Right lobe of liver (tissue), 4 donors: Measurements from ENCODE around the gene SLC8A2.

Experiments used
- POLR2A ChIP-seq: fragments of 450-650 bp; IDR thresholded peaks from one replicate; pipeline ENCODE4 v1.6.1; 2017; ENCODE audit warnings: antibody characterized with exemption, mild to moderate bottlenecking
- TF ChIP-seq, protein P1 (sequence below), 4 donors: fragments of 200-600 bp in 3 of 4; fragments of 450-650 bp in 1 of 4; IDR thresholded peaks; one replicate each; pipeline versions ENCODE4 v1.5.1 to v1.8.0; 2016 to 2022; ENCODE audit warnings: antibody characterized with exemption in 4 of 4, mild to moderate bottlenecking in 2 of 4
- donor health status: DM: no; HTN: no; CAD: no.
- donor health status: DM: no; HTN: no; CAD: no.
- donor health status: DM: no; HTN: yes; CAD: no.

DNA sequence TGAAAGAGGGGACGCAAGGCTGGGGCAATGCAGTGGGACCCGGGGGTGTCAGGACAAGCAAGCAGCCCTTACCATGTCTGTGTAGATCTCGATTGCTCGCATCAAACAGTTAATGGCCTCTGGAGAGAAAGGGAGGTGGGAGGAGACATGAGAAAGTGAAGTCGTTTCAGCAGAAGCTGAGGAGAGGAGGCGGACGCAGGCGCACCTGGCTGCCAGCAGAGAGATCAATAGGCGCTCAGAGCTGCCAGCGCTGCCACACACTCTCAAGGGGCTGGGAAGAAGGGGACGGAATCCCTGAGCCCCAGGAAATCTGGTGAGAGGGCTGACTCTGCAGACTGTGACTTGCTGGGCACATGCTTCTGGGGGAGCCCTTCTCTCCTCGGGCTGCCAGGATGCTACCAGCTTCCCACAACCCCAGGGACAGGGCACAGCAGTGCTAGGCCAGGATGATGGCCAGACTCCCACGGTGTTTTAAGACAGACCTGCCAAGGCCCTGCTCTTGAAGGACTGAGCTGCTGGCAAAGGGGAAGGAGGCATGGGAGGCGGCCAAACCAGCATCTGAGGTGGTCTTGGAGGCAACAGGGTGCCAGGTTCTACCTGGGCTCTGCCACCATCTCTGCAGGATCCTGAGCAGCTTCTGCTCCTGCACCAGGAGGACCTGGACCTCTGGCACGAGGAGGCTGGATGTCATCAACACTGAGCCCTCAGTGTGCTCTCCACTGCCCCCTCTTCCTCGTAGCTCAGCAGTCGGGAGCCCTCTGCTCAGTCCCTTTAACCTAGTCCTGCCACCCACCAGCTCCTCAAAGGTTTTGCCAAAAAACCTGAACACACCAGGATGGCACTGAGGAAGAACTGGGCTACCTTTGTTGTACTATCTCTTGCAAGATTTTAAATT, 24.0 kb upstream of the SLC8A2 start:
- no peak for TF ChIP-seq POLR2A
- TF ChIP-seq, protein P1, sequence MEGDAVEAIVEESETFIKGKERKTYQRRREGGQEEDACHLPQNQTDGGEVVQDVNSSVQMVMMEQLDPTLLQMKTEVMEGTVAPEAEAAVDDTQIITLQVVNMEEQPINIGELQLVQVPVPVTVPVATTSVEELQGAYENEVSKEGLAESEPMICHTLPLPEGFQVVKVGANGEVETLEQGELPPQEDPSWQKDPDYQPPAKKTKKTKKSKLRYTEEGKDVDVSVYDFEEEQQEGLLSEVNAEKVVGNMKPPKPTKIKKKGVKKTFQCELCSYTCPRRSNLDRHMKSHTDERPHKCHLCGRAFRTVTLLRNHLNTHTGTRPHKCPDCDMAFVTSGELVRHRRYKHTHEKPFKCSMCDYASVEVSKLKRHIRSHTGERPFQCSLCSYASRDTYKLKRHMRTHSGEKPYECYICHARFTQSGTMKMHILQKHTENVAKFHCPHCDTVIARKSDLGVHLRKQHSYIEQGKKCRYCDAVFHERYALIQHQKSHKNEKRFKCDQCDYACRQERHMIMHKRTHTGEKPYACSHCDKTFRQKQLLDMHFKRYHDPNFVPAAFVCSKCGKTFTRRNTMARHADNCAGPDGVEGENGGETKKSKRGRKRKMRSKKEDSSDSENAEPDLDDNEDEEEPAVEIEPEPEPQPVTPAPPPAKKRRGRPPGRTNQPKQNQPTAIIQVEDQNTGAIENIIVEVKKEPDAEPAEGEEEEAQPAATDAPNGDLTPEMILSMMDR (IDR thresholded peaks at IDR 0.05) = no peak
